H1 (cell line): ENCODE results near the gene FNDC1. TPM values are rescaled to one million over a fixed set of nuclear protein-coding genes. Genes with fewer than 3 reads are reported as not detected.

Experiments
- CTCF ChIA-PET: fragments of 300-600 bp; sonication (Branson Sonifier 250); formaldehyde crosslinking; loops from one replicate; lab custom pipeline; 2021; ENCODE audit not compliant: partially characterized antibody; lab: Charles Lee
- POLR2A ChIA-PET: fragments of 300-600 bp; sonication (Branson Sonifier 250); formaldehyde crosslinking; loops from one replicate; lab custom pipeline; 2021; ENCODE audit warnings: inconsistent platforms; ENCODE audit not compliant: partially characterized antibody; lab: Charles Lee
- DNase-seq, 2 experiments: peaks; one replicate each; pipeline versions ENCODE4 v3.0.0 to v3.0.0-alpha.2; 2010 to 2022; ENCODE audit warnings: low spot score in 2 of 2, low read depth in 1 of 2, mixed read lengths in 1 of 2
- FAIRE-seq: peaks from 2 replicates; lab custom pipeline; 2011; peaks lifted over from hg19 to GRCh38; lab: Jason Lieb, UNC
- H2AFZ ChIP-seq: 2 replicates; pipeline ENCODE4 v1.8.1; 2012; ENCODE audit warnings: low read length, inconsistent platforms
- H2AK5ac ChIP-seq: 2 replicates; pipeline ENCODE4 v1.6.1; 2013; ENCODE audit warnings: low read depth, low read length
- H2BK120ac ChIP-seq: replicated peaks from 2 replicates; pipeline ENCODE3; 2013; ENCODE audit warnings: low read depth, low read length, inconsistent platforms
- H2BK12ac ChIP-seq: 2 replicates; pipeline ENCODE4 v1.6.1; 2013; ENCODE audit warnings: low read depth, low read length
- H2BK15ac ChIP-seq: 2 replicates; pipeline ENCODE4 v1.6.1; 2013; ENCODE audit warnings: low read length
- H2BK20ac ChIP-seq: 2 replicates; pipeline ENCODE4 v1.6.1; 2013; ENCODE audit warnings: low read length
- H2BK5ac ChIP-seq: 2 replicates; pipeline ENCODE4 v1.6.1; 2013; ENCODE audit warnings: low read depth, low read length
- H3K14ac ChIP-seq: 2 replicates; pipeline ENCODE4 v1.6.1; 2013; ENCODE audit warnings: inconsistent platforms; ENCODE audit not compliant: insufficient read length
- H3K18ac ChIP-seq: 2 replicates; pipeline ENCODE4 v1.6.1; 2013; ENCODE audit warnings: low read length; ENCODE audit errors: extremely low read depth
- H3K23ac ChIP-seq: 2 replicates; pipeline ENCODE4 v1.6.1; 2013; ENCODE audit warnings: inconsistent platforms; ENCODE audit not compliant: insufficient read length
- H3K23me2 ChIP-seq: 2 replicates; pipeline ENCODE4 v1.6.1; 2013; ENCODE audit warnings: low read depth, low read length
- H3K27ac ChIP-seq: 2 replicates; pipeline ENCODE4 v1.6.1; 2011; ENCODE audit warnings: low read depth, low read length, inconsistent platforms
- H3K27me3 ChIP-seq, 4 experiments: replicated peaks in 1 of 4; 1 replicate in 1 of 4; 2 replicates in 3 of 4; pipeline versions ENCODE4 v1.6.1 to v1.8.1; 2011 to 2013; ENCODE audit warnings: low read length in 3 of 4, mild to moderate bottlenecking in 3 of 4, inconsistent platforms in 2 of 4, mixed read lengths in 2 of 4, moderate library complexity in 1 of 4; ENCODE audit not compliant: control insufficient read depth in 3 of 4, insufficient read depth in 3 of 4; ENCODE audit errors: extremely low read depth in 1 of 4
- H3K36me3 ChIP-seq, 4 experiments: 2 replicates each; pipeline versions ENCODE4 v1.6.1 to v1.8.1; 2011 to 2013; ENCODE audit warnings: mild to moderate bottlenecking in 4 of 4, low read length in 3 of 4, moderate library complexity in 2 of 4, control low read depth in 1 of 4, inconsistent platforms in 1 of 4; ENCODE audit not compliant: insufficient read depth in 4 of 4, control insufficient read depth in 2 of 4
- H3K4ac ChIP-seq: replicated peaks from 2 replicates; pipeline ENCODE3; 2013; ENCODE audit warnings: low read length, low read depth, mixed read lengths, inconsistent platforms; ENCODE audit not compliant: insufficient read length
- H3K4me1 ChIP-seq, 4 experiments: replicated peaks in 1 of 4; 1 replicate in 1 of 4; 2 replicates in 3 of 4; pipeline versions ENCODE4 v1.6.1 to v1.8.1; 2011 to 2013; ENCODE audit warnings: low read length in 3 of 4, inconsistent platforms in 2 of 4, mixed read lengths in 1 of 4; ENCODE audit not compliant: insufficient read depth in 4 of 4, control insufficient read depth in 3 of 4
- H3K4me2 ChIP-seq, 2 experiments: 2 replicates each; pipeline versions ENCODE4 v1.6.1 to v1.8.1; 2011 to 2013; ENCODE audit warnings: low read depth in 2 of 2, low read length in 2 of 2, control low read depth in 1 of 2, inconsistent platforms in 1 of 2, mild to moderate bottlenecking in 1 of 2; ENCODE audit not compliant: insufficient read depth in 1 of 2
- H3K4me3 ChIP-seq, 4 experiments: fragments of 200-600, 300-600 bp in 1 of 4; sonication (generic), shearing (Covaris generic), sonication (Bioruptor Twin) in 1 of 4; 2 replicates each; pipeline versions ENCODE4 v1.5.1 to v1.8.1; 2011 to 2016; ENCODE audit warnings: low read length in 4 of 4, low read depth in 3 of 4, control low read depth in 2 of 4, inconsistent platforms in 2 of 4, mild to moderate bottlenecking in 2 of 4, mixed read lengths in 1 of 4, moderate library complexity in 1 of 4; ENCODE audit not compliant: insufficient read depth in 2 of 4; ENCODE audit errors: extremely low read depth in 1 of 4
- H3K56ac ChIP-seq: replicated peaks from 2 replicates; pipeline ENCODE3; 2013; ENCODE audit warnings: low read depth, mild to moderate bottlenecking, mixed read lengths, low read length, inconsistent platforms; ENCODE audit not compliant: insufficient read length
- H3K79me1 ChIP-seq: 2 replicates; pipeline ENCODE4 v1.6.1; 2013; ENCODE audit warnings: low read depth, low read length, control low read depth
- H3K79me2 ChIP-seq, 2 experiments: 2 replicates each; pipeline versions ENCODE4 v1.6.1 to v1.8.1; 2012 to 2013; ENCODE audit warnings: low read length in 2 of 2, mild to moderate bottlenecking in 2 of 2, inconsistent platforms in 1 of 2; ENCODE audit not compliant: insufficient read depth in 2 of 2, control insufficient read depth in 1 of 2
- H3K9ac ChIP-seq, 4 experiments: replicated peaks in 1 of 4; 1 replicate in 1 of 4; 2 replicates in 3 of 4; pipeline versions ENCODE4 v1.6.1 to v1.8.1; 2011 to 2013; ENCODE audit warnings: low read depth in 3 of 4, low read length in 3 of 4, control low read depth in 2 of 4, mild to moderate bottlenecking in 2 of 4, moderate library complexity in 2 of 4, inconsistent platforms in 1 of 4; ENCODE audit errors: extremely low read depth in 1 of 4
- H3K9me3 ChIP-seq, 2 experiments: 2 replicates each; pipeline versions ENCODE4 v1.6.1 to v1.8.1; 2012 to 2013; ENCODE audit warnings: mild to moderate bottlenecking in 2 of 2, moderate library complexity in 2 of 2, control low read depth in 1 of 2, inconsistent platforms in 1 of 2, low read depth in 1 of 2, low read length in 1 of 2, mixed read lengths in 1 of 2; ENCODE audit not compliant: insufficient read depth in 2 of 2
- H4K20me1 ChIP-seq, 2 experiments: replicated peaks in 1 of 2; 2 replicates each; pipeline versions ENCODE3 to v1.8.1; 2011 to 2013; ENCODE audit warnings: inconsistent platforms in 2 of 2, low read length in 2 of 2, mild to moderate bottlenecking in 1 of 2; ENCODE audit not compliant: insufficient read depth in 2 of 2, control insufficient read depth in 1 of 2
- H4K5ac ChIP-seq: 2 replicates; pipeline ENCODE4 v1.6.1; 2013; ENCODE audit warnings: low read length, low read depth, mixed read lengths, inconsistent platforms; ENCODE audit not compliant: insufficient read length
- H4K8ac ChIP-seq: 2 replicates; pipeline ENCODE4 v1.8.0; 2013; ENCODE audit warnings: mild to moderate bottlenecking, moderate library complexity, low read length, inconsistent platforms; ENCODE audit not compliant: insufficient read depth; ENCODE audit errors: extremely low read depth
- H4K91ac ChIP-seq: replicated peaks from 2 replicates; pipeline ENCODE3; 2013; ENCODE audit warnings: low read length, mixed read lengths, inconsistent platforms; ENCODE audit not compliant: insufficient read length
- CHD2 ChIP-seq: IDR thresholded peaks from 2 replicates; pipeline ENCODE4 v1.6.1; 2012; ENCODE audit warnings: low read length, improper control_type of control experiment
- WGBS, 2 experiments: shearing (Covaris generic) in 1 of 2; methylation state at CpG; one replicate each; pipeline versions ENCODE4 v1.1.6 to v1.1.7; 2013 to 2015; ENCODE audit warnings: low lambda C conversion rate in 2 of 2, mixed read lengths in 2 of 2, inconsistent platforms in 1 of 2, low coverage in 1 of 2, missing lambda C conversion rate in 1 of 2; ENCODE audit not compliant: insufficient replicate concordance in 2 of 2, insufficient coverage in 1 of 2, insufficient read length in 1 of 2; ENCODE audit errors: extremely low coverage in 1 of 2, missing lambda C conversion rate in 1 of 2; 5-methylcytosine and 5-hydroxymethylcytosine counted together
- polyA plus RNA-seq, 7 experiments: library from polyadenylated mRNA; depleted of rRNA in 3 of 7; stranded (reverse) in 5 of 7; unstranded in 2 of 7; fragments of >200 nt in 5 of 7; fragments of 200-250 nt in 2 of 7; gene quantifications; 1 replicate in 5 of 7; 2 replicates in 1 of 7; 4 replicates in 1 of 7; pipeline versions ENCODE4 v1.2.1 to v1.2.3, GENCODE V29; 2011 to 2013; ENCODE audit warnings: missing spikeins in 2 of 7, mixed read lengths in 2 of 7
- total RNA-seq: library from RNA; stranded (reverse); fragmentation: NEBNext Ultra II Directional; extraction: Animal tissue kit (Norgen Biotek cat#: 25700); gene quantifications from 2 replicates; pipeline ENCODE4 v1.2.1, GENCODE V29; 2021
- TF ChIP-seq, protein P1 (sequence below), 3 experiments: IDR thresholded peaks; 1 replicate in 2 of 3; 2 replicates in 1 of 3; pipeline versions ENCODE4 v1.5.1 to v1.6.1; 2011; ENCODE audit warnings: low read length in 3 of 3, mild to moderate bottlenecking in 3 of 3, inconsistent platforms in 2 of 3, low read depth in 1 of 3, moderate library complexity in 1 of 3; ENCODE audit not compliant: insufficient read depth in 1 of 3; ENCODE audit errors: control extremely low read depth in 1 of 3

FNDC1 gene
- total and polyA plus RNA-seq, 2 of the 8 experiments (the other 6 are each of a cell fraction or from before 2014, with no cell fraction given): 0.06 to 0.30 TPM

DNA sequence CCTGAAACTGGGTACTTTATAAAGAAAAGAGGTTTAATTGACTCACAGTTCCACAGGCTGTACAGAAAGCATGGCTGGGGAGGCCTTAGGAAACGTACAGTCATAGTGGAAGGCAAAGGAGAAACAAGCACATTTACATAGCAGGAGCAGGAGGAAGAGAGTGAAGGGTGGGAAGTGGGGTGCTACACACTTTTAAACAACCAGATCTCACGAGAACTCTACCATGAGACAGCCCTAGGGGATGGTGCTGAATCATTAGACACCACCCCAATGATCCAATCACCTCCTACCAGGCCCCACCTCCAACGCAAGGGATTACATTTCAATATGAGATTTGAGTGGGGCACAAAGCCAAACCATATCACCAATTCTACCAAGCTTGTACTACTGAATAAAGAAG lies 7.4 kb upstream of the FNDC1 start:
- ChIA-PET CTCF (interaction anchor here (1.8 kb wide), 1 partner anchor 10 kb away, joined by 7 read pairs; no protein-coding TSS in a partner anchor), POLR2A (no interaction called here)
- FAIRE-seq (no peak), DNase-seq (no peak)
- no peak overlapping the region for H4K8ac ChIP-seq
- H3K9me3 ChIP-seq: no peaks in the 10 kb centered on the region
- H2AK5ac ChIP-seq: no peak overlapping the region
- no peak overlapping the region for H3K56ac ChIP-seq
- no peak overlapping the region for H2AFZ ChIP-seq
- no peak overlapping the region for H3K4me2 ChIP-seq
- no peaks in the 10 kb centered on the region for H3K36me3 ChIP-seq
- no peak overlapping the region for H2BK5ac ChIP-seq
- no peak overlapping the region for H3K14ac ChIP-seq
- no peak overlapping the region for H4K5ac ChIP-seq
- H4K91ac ChIP-seq: no peak overlapping the region
- H3K79me2 ChIP-seq: no peaks in the 10 kb centered on the region
- H3K4me1 ChIP-seq: no peaks in the 10 kb centered on the region
- 18% methylated on average over 3 of the region's 3 CpGs; no CpG with 5 or more reads in 1 of the 2 experiments for WGBS, 2 experiments
- H3K27ac ChIP-seq: no peak overlapping the region
- H3K27me3 ChIP-seq: peaks cover 0 to 11% (median 5%) of the 10 kb centered on the region in 4 experiments; a peak in 5 of 7 replicates
- H2BK120ac ChIP-seq: no peak overlapping the region
- H2BK12ac ChIP-seq: no peak overlapping the region
- no peak overlapping the region for H3K4ac ChIP-seq
- H4K20me1 ChIP-seq: no peaks in the 10 kb centered on the region
- no peak overlapping the region for H2BK15ac ChIP-seq
- H3K23me2 ChIP-seq: no peaks in the 10 kb centered on the region
- H3K79me1 ChIP-seq: no peaks in the 10 kb centered on the region
- no peak overlapping the region for H3K18ac ChIP-seq
- H3K9ac ChIP-seq: no peak overlapping the region
- H2BK20ac ChIP-seq: no peak overlapping the region
- no peak overlapping the region for H3K23ac ChIP-seq
- H3K4me3 ChIP-seq: no peak overlapping the region
- TF ChIP-seq, protein P1, sequence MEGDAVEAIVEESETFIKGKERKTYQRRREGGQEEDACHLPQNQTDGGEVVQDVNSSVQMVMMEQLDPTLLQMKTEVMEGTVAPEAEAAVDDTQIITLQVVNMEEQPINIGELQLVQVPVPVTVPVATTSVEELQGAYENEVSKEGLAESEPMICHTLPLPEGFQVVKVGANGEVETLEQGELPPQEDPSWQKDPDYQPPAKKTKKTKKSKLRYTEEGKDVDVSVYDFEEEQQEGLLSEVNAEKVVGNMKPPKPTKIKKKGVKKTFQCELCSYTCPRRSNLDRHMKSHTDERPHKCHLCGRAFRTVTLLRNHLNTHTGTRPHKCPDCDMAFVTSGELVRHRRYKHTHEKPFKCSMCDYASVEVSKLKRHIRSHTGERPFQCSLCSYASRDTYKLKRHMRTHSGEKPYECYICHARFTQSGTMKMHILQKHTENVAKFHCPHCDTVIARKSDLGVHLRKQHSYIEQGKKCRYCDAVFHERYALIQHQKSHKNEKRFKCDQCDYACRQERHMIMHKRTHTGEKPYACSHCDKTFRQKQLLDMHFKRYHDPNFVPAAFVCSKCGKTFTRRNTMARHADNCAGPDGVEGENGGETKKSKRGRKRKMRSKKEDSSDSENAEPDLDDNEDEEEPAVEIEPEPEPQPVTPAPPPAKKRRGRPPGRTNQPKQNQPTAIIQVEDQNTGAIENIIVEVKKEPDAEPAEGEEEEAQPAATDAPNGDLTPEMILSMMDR (IDR thresholded peaks at IDR 0.05; ENCODE audit: control extremely low read depth in 1 of 3, insufficient read depth in 1 of 3, low read depth in 1 of 3, low read length in 3 of 3): no peak
- no peak for TF ChIP-seq CHD2
